WTC11 (cell line): ENCODE data around the gene LACTBL1. TPM values are rescaled to one million over a fixed set of nuclear protein-coding genes. Genes with fewer than 3 reads are reported as not detected.

Source experiments
- ATAC-seq: fragments of 200-7000 bp; cut with Tn5 transposase; 2 replicates; pipeline ENCODE4 v1.10.0; 2021; ENCODE audit warnings: mild to moderate bottlenecking, moderate library complexity
- CTCF ChIA-PET: fragments of 300-600 bp; sonication (Branson Sonifier 250); formaldehyde crosslinking; loops from one replicate; lab custom pipeline; 2021; ENCODE audit warnings: antibody characterized with exemption; lab: Charles Lee
- POLR2A ChIA-PET: fragments of 350-600 bp; sonication (Branson Sonifier 250); formaldehyde crosslinking; loops from one replicate; lab custom pipeline; 2021; ENCODE audit warnings: antibody characterized with exemption; lab: Charles Lee
- DNase-seq: peaks from one replicate; pipeline ENCODE4 v3.0.0; 2021; ENCODE audit warnings: low spot score
- H3K27ac Mint-ChIP-seq: 2 replicates; pipeline ENCODE4 v1.8.0; 2021; ENCODE audit warnings: mixed read lengths
- H3K27me3 Mint-ChIP-seq: 2 replicates; pipeline ENCODE4 v1.8.0; 2021; ENCODE audit warnings: low read depth, mild to moderate bottlenecking, moderate library complexity, mixed read lengths
- H3K36me3 Mint-ChIP-seq: 2 replicates; pipeline ENCODE4 v1.8.0; 2021; ENCODE audit warnings: mixed read lengths
- H3K4me1 Mint-ChIP-seq: 2 replicates; pipeline ENCODE4 v1.8.0; 2022; ENCODE audit warnings: mixed read lengths
- H3K4me3 Mint-ChIP-seq: 2 replicates; pipeline ENCODE4 v1.8.0; 2021; ENCODE audit warnings: mild to moderate bottlenecking, moderate library complexity, mixed read lengths
- H3K9me3 Mint-ChIP-seq: 2 replicates; pipeline ENCODE4 v1.8.0; 2021; ENCODE audit warnings: mixed read lengths
- CBFB ChIP-seq: sonication (generic); formaldehyde crosslinking; IDR thresholded peaks from 2 replicates; pipeline ENCODE4 v1.8.1; 2022; ENCODE audit warnings: mild to moderate bottlenecking, low read depth, missing genetic modification reagents
- ELF4 ChIP-seq: sonication (generic); formaldehyde crosslinking; IDR thresholded peaks from 2 replicates; pipeline ENCODE4 v1.8.1; 2022; ENCODE audit warnings: low read depth, mild to moderate bottlenecking, moderate library complexity, missing genetic modification reagents
- ETV6 ChIP-seq: sonication (generic); formaldehyde crosslinking; IDR thresholded peaks from 2 replicates; pipeline ENCODE4 v1.8.1; 2022; ENCODE audit warnings: mild to moderate bottlenecking, missing genetic modification reagents
- FOXJ3 ChIP-seq: sonication (generic); formaldehyde crosslinking; IDR thresholded peaks from 2 replicates; pipeline ENCODE4 v1.9.0; 2021; ENCODE audit warnings: missing genetic modification reagents, mild to moderate bottlenecking, borderline replicate concordance
- GABPB1 ChIP-seq: sonication (generic); formaldehyde crosslinking; IDR thresholded peaks from 2 replicates; pipeline ENCODE4 v1.8.1; 2023; ENCODE audit warnings: mild to moderate bottlenecking, missing genetic modification reagents
- MXD4 ChIP-seq: fragments of 250-450 bp; sonication (Bioruptor Pico); IDR thresholded peaks from 2 replicates; pipeline ENCODE4 v1.8.0; 2021; ENCODE audit warnings: mild to moderate bottlenecking, moderate library complexity, borderline replicate concordance
- NFATC4 ChIP-seq: fragments of 250-450 bp; sonication (Bioruptor Pico); IDR thresholded peaks from 2 replicates; pipeline ENCODE4 v1.9.0; 2021; ENCODE audit warnings: mild to moderate bottlenecking
- SP1 ChIP-seq: sonication (generic); formaldehyde crosslinking; conservative IDR thresholded peaks from 2 replicates; pipeline ENCODE4 v1.8.1; 2022; ENCODE audit warnings: missing genetic modification reagents
- ZNF219 ChIP-seq: sonication (generic); formaldehyde crosslinking; IDR thresholded peaks from 2 replicates; pipeline ENCODE4 v1.8.0; 2023; ENCODE audit warnings: missing genetic modification reagents, mild to moderate bottlenecking, borderline replicate concordance
- total RNA-seq: library from RNA; stranded (reverse); gene quantifications from 3 replicates; pipeline ENCODE4 v1.2.3, GENCODE V29; 2021
- TF ChIP-seq, protein P1 (sequence below): sonication (generic); formaldehyde crosslinking; IDR thresholded peaks from 2 replicates; pipeline ENCODE4 v1.8.1; 2023; ENCODE audit warnings: mild to moderate bottlenecking, missing genetic modification reagents
- TF ChIP-seq, protein P2 (sequence below): sonication (generic); formaldehyde crosslinking; IDR thresholded peaks from 2 replicates; pipeline ENCODE4 v1.8.0; 2022; ENCODE audit warnings: missing genetic modification reagents
- TF ChIP-seq, protein P3 (sequence below): sonication (generic); formaldehyde crosslinking; IDR thresholded peaks from 2 replicates; pipeline ENCODE4 v1.8.0; 2022; ENCODE audit warnings: mild to moderate bottlenecking, missing genetic modification reagents
- TF ChIP-seq, protein P4 (sequence below): sonication (generic); formaldehyde crosslinking; IDR thresholded peaks from 2 replicates; pipeline ENCODE4 v1.8.1; 2022; ENCODE audit warnings: missing genetic modification reagents, borderline replicate concordance
- TF ChIP-seq, protein P5 (sequence below): sonication (generic); formaldehyde crosslinking; IDR thresholded peaks from 2 replicates; pipeline ENCODE4 v1.8.0; 2023; ENCODE audit warnings: missing genetic modification reagents, mild to moderate bottlenecking, borderline replicate concordance
- TF ChIP-seq, protein P6 (sequence below): sonication (generic); formaldehyde crosslinking; IDR thresholded peaks from 2 replicates; pipeline ENCODE4 v1.8.0; 2022; ENCODE audit warnings: mild to moderate bottlenecking, missing genetic modification reagents

Gene LACTBL1
- total RNA-seq, 1 experiment from 2014 or later, result not detected

DNA sequence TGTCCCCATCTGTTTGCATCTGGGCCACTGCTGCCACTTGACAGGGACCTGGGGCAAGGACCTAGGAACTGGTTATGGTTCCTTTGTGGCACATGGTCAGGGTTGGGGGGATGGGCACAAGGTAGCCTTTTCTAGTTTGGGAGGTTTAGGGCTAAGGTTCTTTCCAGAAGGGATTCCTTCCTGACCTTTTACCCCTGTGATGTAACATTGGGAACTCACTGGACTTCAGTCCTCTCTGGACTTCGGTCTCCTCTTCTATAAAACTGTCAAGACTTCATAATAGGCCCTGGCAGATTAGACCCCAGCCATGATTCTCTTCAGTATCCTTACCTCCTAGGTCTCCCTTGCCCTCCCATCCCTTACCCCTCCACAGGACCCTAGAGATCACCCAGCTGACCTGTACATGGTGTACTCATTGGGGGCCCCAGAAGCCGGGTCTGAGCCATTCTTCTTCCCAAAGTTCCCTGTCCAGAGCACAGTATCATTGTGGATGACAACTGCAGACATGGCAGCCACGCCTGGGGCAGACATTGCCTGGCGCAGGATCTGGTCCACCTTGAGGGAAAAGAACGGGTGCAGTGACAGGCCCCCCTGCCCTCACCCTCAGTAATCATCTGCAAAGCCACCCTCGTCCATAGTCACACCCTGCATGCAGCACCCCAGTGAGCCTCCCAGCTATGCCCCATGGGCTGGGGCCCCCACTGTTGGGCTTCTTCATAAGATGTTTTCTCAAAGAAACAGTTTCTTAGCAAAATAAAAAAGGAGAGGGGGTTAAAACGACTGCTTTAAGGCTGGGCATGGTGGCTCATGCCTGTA lies 12.9 kb downstream of the LACTBL1 start:
- POLR2A ChIA-PET, result no interaction called here
- no peaks in the 10 kb centered on the region for H3K36me3 Mint-ChIP-seq
- H3K4me3 Mint-ChIP-seq, result no peak overlapping the region
- H3K9me3 Mint-ChIP-seq, result no peaks in the 10 kb centered on the region
- DNase-seq, result no peak
- TF ChIP-seq SP1 (no peak), NFATC4 (CRISPR knock-in tag) (no peak), ELF4 (CRISPR knock-in tag) (no peak)
- TF ChIP-seq, protein P1, sequence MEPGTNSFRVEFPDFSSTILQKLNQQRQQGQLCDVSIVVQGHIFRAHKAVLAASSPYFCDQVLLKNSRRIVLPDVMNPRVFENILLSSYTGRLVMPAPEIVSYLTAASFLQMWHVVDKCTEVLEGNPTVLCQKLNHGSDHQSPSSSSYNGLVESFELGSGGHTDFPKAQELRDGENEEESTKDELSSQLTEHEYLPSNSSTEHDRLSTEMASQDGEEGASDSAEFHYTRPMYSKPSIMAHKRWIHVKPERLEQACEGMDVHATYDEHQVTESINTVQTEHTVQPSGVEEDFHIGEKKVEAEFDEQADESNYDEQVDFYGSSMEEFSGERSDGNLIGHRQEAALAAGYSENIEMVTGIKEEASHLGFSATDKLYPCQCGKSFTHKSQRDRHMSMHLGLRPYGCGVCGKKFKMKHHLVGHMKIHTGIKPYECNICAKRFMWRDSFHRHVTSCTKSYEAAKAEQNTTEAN (CRISPR knock-in tag), result no peak
- TF ChIP-seq, protein P2, sequence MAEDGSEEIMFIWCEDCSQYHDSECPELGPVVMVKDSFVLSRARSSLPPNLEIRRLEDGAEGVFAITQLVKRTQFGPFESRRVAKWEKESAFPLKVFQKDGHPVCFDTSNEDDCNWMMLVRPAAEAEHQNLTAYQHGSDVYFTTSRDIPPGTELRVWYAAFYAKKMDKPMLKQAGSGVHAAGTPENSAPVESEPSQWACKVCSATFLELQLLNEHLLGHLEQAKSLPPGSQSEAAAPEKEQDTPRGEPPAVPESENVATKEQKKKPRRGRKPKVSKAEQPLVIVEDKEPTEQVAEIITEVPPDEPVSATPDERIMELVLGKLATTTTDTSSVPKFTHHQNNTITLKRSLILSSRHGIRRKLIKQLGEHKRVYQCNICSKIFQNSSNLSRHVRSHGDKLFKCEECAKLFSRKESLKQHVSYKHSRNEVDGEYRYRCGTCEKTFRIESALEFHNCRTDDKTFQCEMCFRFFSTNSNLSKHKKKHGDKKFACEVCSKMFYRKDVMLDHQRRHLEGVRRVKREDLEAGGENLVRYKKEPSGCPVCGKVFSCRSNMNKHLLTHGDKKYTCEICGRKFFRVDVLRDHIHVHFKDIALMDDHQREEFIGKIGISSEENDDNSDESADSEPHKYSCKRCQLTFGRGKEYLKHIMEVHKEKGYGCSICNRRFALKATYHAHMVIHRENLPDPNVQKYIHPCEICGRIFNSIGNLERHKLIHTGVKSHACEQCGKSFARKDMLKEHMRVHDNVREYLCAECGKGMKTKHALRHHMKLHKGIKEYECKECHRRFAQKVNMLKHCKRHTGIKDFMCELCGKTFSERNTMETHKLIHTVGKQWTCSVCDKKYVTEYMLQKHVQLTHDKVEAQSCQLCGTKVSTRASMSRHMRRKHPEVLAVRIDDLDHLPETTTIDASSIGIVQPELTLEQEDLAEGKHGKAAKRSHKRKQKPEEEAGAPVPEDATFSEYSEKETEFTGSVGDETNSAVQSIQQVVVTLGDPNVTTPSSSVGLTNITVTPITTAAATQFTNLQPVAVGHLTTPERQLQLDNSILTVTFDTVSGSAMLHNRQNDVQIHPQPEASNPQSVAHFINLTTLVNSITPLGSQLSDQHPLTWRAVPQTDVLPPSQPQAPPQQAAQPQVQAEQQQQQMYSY (CRISPR knock-in tag), result no peak
- peaks cover 14% of the 10 kb centered on the region for H3K27me3 Mint-ChIP-seq
- CTCF ChIA-PET, result interaction anchor here (0.7 to 0.8 kb wide), 2 partner anchors 16 to 294 kb away, joined by 3 to 6 read pairs; no protein-coding TSS in a partner anchor
- H3K4me1 Mint-ChIP-seq, result no peaks in the 10 kb centered on the region
- no peak for ATAC-seq
- H3K27ac Mint-ChIP-seq, result no peak overlapping the region

DNA sequence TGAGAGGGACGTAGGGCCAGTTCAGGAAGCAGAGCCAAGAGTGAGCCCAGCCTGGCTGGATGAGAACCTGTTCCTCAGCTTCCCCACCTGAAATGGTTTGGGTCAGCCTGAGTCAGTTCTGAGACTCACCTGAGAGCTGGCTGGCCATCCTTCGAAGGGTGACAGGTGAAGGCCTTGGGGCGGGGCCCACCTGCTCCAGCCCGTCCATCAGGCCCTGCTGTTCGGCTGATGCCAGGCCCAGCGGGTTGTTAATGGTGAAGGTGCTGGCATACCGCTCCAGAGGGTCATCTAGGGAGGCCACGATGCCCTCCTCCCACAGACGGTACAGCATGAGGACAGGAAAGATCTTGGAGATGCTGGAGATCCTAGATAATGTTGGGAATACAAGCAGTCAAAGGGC lies 14.1 kb downstream of the LACTBL1 start:
- Mint-ChIP-seq H3K27ac (no peak overlapping the region), H3K4me1 (no peaks in the 10 kb centered on the region), H3K27me3 (peaks cover 26% of the 10 kb centered on the region), H3K36me3 (no peaks in the 10 kb centered on the region), H3K4me3 (no peak overlapping the region), H3K9me3 (no peaks in the 10 kb centered on the region)
- DNase-seq, result no peak
- ATAC-seq, result no peak
- TF ChIP-seq GABPB1 (CRISPR knock-in tag), result no peak
- ChIA-PET POLR2A (no interaction called here), CTCF (no interaction called here)

DNA sequence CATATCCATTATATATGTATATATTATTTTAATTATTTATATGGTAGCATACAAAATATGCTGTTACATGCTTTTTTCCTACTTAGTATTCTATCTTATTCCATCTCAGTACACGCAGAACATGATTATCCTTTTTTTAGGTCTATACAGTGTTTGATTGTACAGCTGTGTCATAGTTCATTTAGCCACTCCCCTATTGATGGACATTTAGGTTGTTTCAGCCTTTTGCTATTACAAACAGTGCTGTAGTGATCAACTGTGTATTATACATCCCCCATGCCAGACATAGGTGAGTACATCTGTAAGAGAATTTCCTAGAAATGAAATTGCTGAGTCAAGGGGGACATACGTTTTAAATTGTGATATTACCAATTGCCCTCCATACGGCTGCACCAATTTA lies 15.6 kb downstream of the LACTBL1 start:
- DNase-seq (no peak), ATAC-seq (no peak)
- Mint-ChIP-seq H3K4me3 (no peak overlapping the region), H3K27me3 (peaks cover 36% of the 10 kb centered on the region), H3K36me3 (no peaks in the 10 kb centered on the region), H3K4me1 (no peaks in the 10 kb centered on the region), H3K9me3 (no peaks in the 10 kb centered on the region), H3K27ac (no peak overlapping the region)
- ChIA-PET CTCF (no interaction called here), POLR2A (no interaction called here)
- TF ChIP-seq ZNF219, result no peak
- TF ChIP-seq, protein P3, sequence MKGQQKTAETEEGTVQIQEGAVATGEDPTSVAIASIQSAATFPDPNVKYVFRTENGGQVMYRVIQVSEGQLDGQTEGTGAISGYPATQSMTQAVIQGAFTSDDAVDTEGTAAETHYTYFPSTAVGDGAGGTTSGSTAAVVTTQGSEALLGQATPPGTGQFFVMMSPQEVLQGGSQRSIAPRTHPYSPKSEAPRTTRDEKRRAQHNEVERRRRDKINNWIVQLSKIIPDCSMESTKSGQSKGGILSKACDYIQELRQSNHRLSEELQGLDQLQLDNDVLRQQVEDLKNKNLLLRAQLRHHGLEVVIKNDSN (CRISPR knock-in tag), result no peak

DNA sequence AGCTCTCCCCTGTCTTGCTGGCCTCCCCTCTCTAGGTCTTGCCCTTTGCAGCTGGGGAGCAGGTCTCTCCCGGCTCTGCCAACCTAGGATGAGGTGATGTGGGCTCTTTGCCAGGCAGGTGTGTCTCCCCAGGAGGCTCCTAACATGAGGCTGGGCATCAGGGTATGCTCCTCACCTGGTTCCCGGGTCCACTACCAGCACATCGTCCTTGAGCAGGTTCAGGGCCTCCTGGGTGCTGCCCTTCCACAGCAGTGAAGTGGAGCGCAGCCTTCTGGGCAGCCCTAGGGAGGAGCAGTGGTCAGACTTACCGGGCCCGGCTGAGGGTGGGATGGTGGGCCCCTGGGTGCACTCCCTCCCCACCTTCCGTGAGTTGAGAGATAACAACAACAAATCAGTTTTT lies 17.5 kb downstream of the LACTBL1 start:
- ATAC-seq (no peak), DNase-seq (no peak)
- H3K36me3 Mint-ChIP-seq, result no peaks in the 10 kb centered on the region
- ChIA-PET CTCF (interaction anchor here (3.0 kb wide), 1 partner anchor 9 kb away, joined by 18 read pairs; no protein-coding TSS in a partner anchor), POLR2A (no interaction called here)
- H3K4me3 Mint-ChIP-seq, result no peak overlapping the region
- H3K27ac Mint-ChIP-seq, result no peak overlapping the region
- no peaks in the 10 kb centered on the region for H3K9me3 Mint-ChIP-seq
- peaks cover 50% of the 10 kb centered on the region for H3K27me3 Mint-ChIP-seq
- TF ChIP-seq, protein P4, sequence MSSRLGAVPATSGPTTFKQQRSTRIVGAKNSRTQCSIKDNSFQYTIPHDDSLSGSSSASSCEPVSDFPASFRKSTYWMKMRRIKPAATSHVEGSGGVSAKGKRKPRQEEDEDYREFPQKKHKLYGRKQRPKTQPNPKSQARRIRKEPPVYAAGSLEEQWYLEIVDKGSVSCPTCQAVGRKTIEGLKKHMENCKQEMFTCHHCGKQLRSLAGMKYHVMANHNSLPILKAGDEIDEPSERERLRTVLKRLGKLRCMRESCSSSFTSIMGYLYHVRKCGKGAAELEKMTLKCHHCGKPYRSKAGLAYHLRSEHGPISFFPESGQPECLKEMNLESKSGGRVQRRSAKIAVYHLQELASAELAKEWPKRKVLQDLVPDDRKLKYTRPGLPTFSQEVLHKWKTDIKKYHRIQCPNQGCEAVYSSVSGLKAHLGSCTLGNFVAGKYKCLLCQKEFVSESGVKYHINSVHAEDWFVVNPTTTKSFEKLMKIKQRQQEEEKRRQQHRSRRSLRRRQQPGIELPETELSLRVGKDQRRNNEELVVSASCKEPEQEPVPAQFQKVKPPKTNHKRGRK (CRISPR knock-in tag), result no peak
- no peak for TF ChIP-seq CBFB (CRISPR knock-in tag)
- TF ChIP-seq, protein P5, sequence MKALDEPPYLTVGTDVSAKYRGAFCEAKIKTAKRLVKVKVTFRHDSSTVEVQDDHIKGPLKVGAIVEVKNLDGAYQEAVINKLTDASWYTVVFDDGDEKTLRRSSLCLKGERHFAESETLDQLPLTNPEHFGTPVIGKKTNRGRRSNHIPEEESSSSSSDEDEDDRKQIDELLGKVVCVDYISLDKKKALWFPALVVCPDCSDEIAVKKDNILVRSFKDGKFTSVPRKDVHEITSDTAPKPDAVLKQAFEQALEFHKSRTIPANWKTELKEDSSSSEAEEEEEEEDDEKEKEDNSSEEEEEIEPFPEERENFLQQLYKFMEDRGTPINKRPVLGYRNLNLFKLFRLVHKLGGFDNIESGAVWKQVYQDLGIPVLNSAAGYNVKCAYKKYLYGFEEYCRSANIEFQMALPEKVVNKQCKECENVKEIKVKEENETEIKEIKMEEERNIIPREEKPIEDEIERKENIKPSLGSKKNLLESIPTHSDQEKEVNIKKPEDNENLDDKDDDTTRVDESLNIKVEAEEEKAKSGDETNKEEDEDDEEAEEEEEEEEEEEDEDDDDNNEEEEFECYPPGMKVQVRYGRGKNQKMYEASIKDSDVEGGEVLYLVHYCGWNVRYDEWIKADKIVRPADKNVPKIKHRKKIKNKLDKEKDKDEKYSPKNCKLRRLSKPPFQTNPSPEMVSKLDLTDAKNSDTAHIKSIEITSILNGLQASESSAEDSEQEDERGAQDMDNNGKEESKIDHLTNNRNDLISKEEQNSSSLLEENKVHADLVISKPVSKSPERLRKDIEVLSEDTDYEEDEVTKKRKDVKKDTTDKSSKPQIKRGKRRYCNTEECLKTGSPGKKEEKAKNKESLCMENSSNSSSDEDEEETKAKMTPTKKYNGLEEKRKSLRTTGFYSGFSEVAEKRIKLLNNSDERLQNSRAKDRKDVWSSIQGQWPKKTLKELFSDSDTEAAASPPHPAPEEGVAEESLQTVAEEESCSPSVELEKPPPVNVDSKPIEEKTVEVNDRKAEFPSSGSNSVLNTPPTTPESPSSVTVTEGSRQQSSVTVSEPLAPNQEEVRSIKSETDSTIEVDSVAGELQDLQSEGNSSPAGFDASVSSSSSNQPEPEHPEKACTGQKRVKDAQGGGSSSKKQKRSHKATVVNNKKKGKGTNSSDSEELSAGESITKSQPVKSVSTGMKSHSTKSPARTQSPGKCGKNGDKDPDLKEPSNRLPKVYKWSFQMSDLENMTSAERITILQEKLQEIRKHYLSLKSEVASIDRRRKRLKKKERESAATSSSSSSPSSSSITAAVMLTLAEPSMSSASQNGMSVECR (CRISPR knock-in tag), result no peak
- no peak for TF ChIP-seq ETV6 (CRISPR knock-in tag)
- no peak for TF ChIP-seq FOXJ3 (CRISPR knock-in tag)
- TF ChIP-seq MXD4, result no peak
- TF ChIP-seq, protein P6, sequence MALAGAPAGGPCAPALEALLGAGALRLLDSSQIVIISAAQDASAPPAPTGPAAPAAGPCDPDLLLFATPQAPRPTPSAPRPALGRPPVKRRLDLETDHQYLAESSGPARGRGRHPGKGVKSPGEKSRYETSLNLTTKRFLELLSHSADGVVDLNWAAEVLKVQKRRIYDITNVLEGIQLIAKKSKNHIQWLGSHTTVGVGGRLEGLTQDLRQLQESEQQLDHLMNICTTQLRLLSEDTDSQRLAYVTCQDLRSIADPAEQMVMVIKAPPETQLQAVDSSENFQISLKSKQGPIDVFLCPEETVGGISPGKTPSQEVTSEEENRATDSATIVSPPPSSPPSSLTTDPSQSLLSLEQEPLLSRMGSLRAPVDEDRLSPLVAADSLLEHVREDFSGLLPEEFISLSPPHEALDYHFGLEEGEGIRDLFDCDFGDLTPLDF (CRISPR knock-in tag), result no peak
- no peak for TF ChIP-seq SP1
- no peaks in the 10 kb centered on the region for H3K4me1 Mint-ChIP-seq
